Activated CD8-positive, alpha-beta memory T cell treated with anti-CD3 and anti-CD28 coated beads, Interleukin-2, amount 50 U/mL, for 4 hours (primary cell): Measurements from ENCODE around the gene PTBP1.

Experiments
- DNase-seq: peaks from one replicate; pipeline ENCODE4 v3.0.0-alpha.2; 2020

Gene PTBP1

GRCh38 chr19:855566-856120 is 58.4 kb downstream of the PTBP1 start:
- no peak for DNase-seq

- DNase-seq, result no peak
Observed at GRCh38 chr19:858284-858683, 61.0 kb downstream of the PTBP1 start.

GRCh38 chr19:858868-859843 is 61.9 kb downstream of the PTBP1 start, which contains the start of gene CFD:
Gene CFD (plus strand): TSS chr19:859664. CDS start chr19:859690, 26 bp downstream.
- no peak for DNase-seq

- DNase-seq, result no peak
Observed at GRCh38 chr19:861141-861755, 64.0 kb downstream of the PTBP1 start.
